Neutrophil (primary cell): ENCODE data around the gene RUFY1.

Source experiments
- H3K27ac ChIP-seq: fragments of 200-600 bp; sonication (generic); 2 replicates; pipeline ENCODE4 v1.5.1; 2016; ENCODE audit warnings: mild to moderate bottlenecking, moderate library complexity
- H3K27me3 ChIP-seq: fragments of 200-600 bp; sonication (generic); 2 replicates; pipeline ENCODE4 v1.6.0; 2016; ENCODE audit warnings: mild to moderate bottlenecking
- H3K36me3 ChIP-seq: fragments of 200-600 bp; sonication (generic); 2 replicates; pipeline ENCODE4 v1.5.1; 2017
- H3K4me1 ChIP-seq, 2 experiments: fragments of 200-600 bp in 1 of 2; sonication (generic) in 1 of 2; 1 replicate in 1 of 2; 2 replicates in 1 of 2; pipeline versions ENCODE4 v1.5.1 to v1.6.1; 2013 to 2016; ENCODE audit warnings: low read depth in 1 of 2, low read length in 1 of 2, mild to moderate bottlenecking in 1 of 2, moderate library complexity in 1 of 2; ENCODE audit not compliant: control insufficient read depth in 1 of 2, insufficient read depth in 1 of 2
- H3K4me3 ChIP-seq, 2 experiments: fragments of 200-600 bp in 1 of 2; sonication (generic) in 1 of 2; 1 replicate in 1 of 2; 2 replicates in 1 of 2; pipeline ENCODE4 v1.5.1; 2013 to 2016; ENCODE audit warnings: low read depth in 1 of 2, low read length in 1 of 2, mild to moderate bottlenecking in 1 of 2, moderate library complexity in 1 of 2
- H3K9me3 ChIP-seq: fragments of 200-600 bp; sonication (generic); 2 replicates; pipeline ENCODE4 v1.5.1; 2016
- CTCF ChIP-seq: fragments of 200-600 bp; sonication (generic); IDR thresholded peaks from 2 replicates; pipeline ENCODE4 v1.5.1; 2016; ENCODE audit warnings: antibody characterized with exemption

The RUFY1 gene

DNA sequence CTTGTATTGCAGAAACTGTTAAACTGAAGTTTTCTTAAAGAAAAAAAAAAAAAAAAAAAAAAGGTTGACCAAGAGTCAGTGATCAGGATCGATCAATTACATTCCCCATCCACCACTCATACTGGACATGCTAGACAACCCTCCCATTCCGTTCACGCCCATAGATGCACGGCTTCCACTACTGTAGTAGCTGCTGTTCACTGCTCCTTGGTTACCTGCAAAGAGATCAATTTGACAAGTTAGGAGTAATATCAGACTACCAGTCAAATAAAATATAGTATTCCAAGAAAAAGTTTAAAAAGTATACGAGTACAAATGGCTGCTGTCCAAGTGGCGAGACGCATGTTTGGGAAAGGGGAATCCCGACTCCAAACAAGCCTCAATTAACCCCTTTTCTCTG, 64.4 kb downstream of the RUFY1 start:
- Histone ChIP-seq H3K9me3 (no peaks in the 10 kb centered on the region), H3K27ac (peak overlapping the region; percentile 26), H3K36me3 (peaks cover 97% of the 10 kb centered on the region), H3K4me3 (no peak overlapping the region), H3K4me1 (peaks cover 11 to 15% of the 10 kb centered on the region in 2 experiments), H3K27me3 (no peaks in the 10 kb centered on the region)
- TF ChIP-seq CTCF: no peak

- Histone ChIP-seq H3K27ac (peak overlapping the region; percentile 26), H3K36me3 (peaks cover 97% of the 10 kb centered on the region), H3K4me3 (no peak overlapping the region), H3K27me3 (no peaks in the 10 kb centered on the region), H3K9me3 (no peaks in the 10 kb centered on the region), H3K4me1 (peaks cover 13 to 16% of the 10 kb centered on the region in 2 experiments)
- TF ChIP-seq CTCF: no peak
Measured at GRCh38 chr5:179615203-179615602, 64.8 kb downstream of the RUFY1 start.

DNA sequence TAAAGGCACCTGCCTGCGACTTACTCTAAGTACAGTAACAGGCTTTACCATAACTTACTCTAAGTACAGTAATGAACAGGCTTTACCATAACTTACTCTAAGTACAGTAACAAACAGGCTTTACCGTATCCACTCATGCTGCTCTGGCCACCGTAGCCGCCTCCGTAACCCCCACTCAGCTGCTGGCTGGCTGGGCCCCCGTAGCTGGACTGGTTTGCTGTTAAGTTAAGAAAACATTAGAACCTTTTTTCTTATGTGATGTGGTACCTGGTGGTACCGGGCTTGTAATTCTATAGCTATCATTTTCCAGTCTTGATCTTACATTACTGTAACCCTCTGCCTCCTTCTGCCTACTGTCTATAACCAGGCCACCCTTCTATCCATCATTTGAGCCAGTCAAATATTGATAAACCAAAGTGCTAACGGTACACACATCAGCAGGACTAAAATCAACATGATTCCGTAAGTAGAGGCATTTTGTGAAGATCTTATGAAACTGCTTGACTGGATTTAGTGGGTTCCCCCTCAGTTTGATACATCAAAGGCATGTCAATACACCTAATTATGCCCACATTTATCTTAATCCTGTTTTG, 65.7 kb downstream of the RUFY1 start:
- H3K4me3 ChIP-seq: no peak overlapping the region
- H3K4me1 ChIP-seq: peaks cover 22 to 25% of the 10 kb centered on the region in 2 experiments
- peaks cover 97% of the 10 kb centered on the region for H3K36me3 ChIP-seq
- no peaks in the 10 kb centered on the region for H3K9me3 ChIP-seq
- peak overlapping the region; percentile 23 for H3K27ac ChIP-seq
- no peak for TF ChIP-seq CTCF
- no peaks in the 10 kb centered on the region for H3K27me3 ChIP-seq

GRCh38 chr5:179617930-179618329, 67.6 kb downstream of the RUFY1 start:
- no peak for TF ChIP-seq CTCF
- H3K27ac ChIP-seq: no peak overlapping the region
- peaks cover 37 to 39% of the 10 kb centered on the region in 2 experiments for H3K4me1 ChIP-seq

DNA sequence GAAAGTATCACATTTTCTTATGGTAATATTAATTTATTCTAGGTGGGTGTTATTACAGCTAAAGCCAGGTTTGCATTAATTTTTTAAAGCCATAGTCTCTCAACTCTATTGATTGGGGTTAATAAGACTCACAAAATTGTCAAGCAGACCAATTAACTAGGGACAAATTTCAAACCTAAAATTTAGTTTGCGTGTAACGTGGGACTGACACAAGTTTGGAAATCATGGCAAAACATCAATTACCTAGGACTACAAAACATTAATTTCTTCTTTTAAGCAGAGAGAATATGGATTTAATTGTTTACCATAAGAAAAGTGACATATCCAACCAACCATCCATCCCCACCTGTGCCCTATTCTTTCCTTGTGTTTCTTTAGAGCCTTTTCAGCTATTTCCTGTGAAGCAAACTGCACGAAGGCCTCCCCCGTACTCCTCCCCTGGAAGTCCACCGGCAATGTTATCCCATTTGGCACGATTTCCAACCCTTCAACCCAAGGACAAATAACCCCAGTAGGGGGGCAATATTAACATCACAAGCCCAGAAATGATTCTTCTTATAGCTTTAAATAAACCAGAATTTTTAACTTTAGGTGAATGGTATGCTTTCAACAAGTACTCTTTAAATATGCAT, 68.7 kb downstream of the RUFY1 start:
- no peak for TF ChIP-seq CTCF
- Histone ChIP-seq H3K36me3 (peaks cover 71% of the 10 kb centered on the region), H3K4me3 (no peak overlapping the region), H3K27me3 (no peaks in the 10 kb centered on the region), H3K9me3 (no peaks in the 10 kb centered on the region), H3K27ac (peak overlapping the region; percentile 98), H3K4me1 (peaks cover 39 to 40% of the 10 kb centered on the region in 2 experiments)

More at GRCh38 chr5:179617930-179618329, 67.6 kb downstream of the RUFY1 start:
- H3K9me3 ChIP-seq: no peaks in the 10 kb centered on the region
- H3K27me3 ChIP-seq: no peaks in the 10 kb centered on the region
- H3K36me3 ChIP-seq: peaks cover 82% of the 10 kb centered on the region
- H3K4me3 ChIP-seq: no peak overlapping the region
